Measurements from ENCODE around the gene PRUNE2. TPM values are rescaled to one million over a fixed set of nuclear protein-coding genes. Genes with fewer than 3 reads are reported as not detected.

The PRUNE2 gene
- total and polyA plus RNA-seq, 9 of the 15 experiments (the other 6 are each of a cell fraction or from before 2014, with no cell fraction given) = 0.05 to 0.45 (median 0.18) TPM; not detected in 1

GRCh38 chr9:76567086-76567485 lies 338.8 kb downstream of the PRUNE2 start (continued):
- TF ChIP-seq SP1 (CRISPR knock-in tag; IDR thresholded peaks at IDR 0.05) (no peak), ZFP1 (CRISPR knock-in tag; IDR thresholded peaks at IDR 0.05) (no peak), TAF15 (IDR thresholded peaks at IDR 0.05; ENCODE audit: low read depth, low read length) (no peak), MBD1 (CRISPR knock-in tag; IDR thresholded peaks at IDR 0.05) (no peak), BACH1 (tag; IDR thresholded peaks at IDR 0.05) (no peak), ZNF584 (CRISPR knock-in tag; IDR thresholded peaks at IDR 0.05; ENCODE audit: low read depth) (no peak), ZBTB34 (CRISPR knock-in tag; IDR thresholded peaks at IDR 0.05) (no peak), E2F3 (CRISPR knock-in tag; IDR thresholded peaks at IDR 0.05) (no peak)
- TF ChIP-seq, protein P1, sequence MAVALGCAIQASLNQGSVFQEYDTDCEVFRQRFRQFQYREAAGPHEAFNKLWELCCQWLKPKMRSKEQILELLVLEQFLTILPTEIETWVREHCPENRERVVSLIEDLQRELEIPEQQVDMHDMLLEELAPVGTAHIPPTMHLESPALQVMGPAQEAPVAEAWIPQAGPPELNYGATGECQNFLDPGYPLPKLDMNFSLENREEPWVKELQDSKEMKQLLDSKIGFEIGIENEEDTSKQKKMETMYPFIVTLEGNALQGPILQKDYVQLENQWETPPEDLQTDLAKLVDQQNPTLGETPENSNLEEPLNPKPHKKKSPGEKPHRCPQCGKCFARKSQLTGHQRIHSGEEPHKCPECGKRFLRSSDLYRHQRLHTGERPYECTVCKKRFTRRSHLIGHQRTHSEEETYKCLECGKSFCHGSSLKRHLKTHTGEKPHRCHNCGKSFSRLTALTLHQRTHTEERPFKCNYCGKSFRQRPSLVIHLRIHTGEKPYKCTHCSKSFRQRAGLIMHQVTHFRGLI (CRISPR knock-in tag; IDR thresholded peaks at IDR 0.05) = no peak

All from K562 (cell line).